Fibroblast of lung (primary cell): ENCODE data around the gene MAP6. TPM values are rescaled to one million over a fixed set of nuclear protein-coding genes. Genes with fewer than 3 reads are reported as not detected.

ENCODE experiments used
- DNase-seq, 2 donors: peaks; one replicate each; pipeline versions ENCODE4 v3.0.0 to v3.0.0-alpha.2; 2010; ENCODE audit warnings: low read depth in 2 of 2
- H2AFZ ChIP-seq: 2 replicates; pipeline ENCODE4 v1.5.1; 2012; ENCODE audit warnings: low read length, control low read depth, inconsistent platforms
- H3K27ac ChIP-seq: 2 replicates; pipeline ENCODE4 v1.5.1; 2011; ENCODE audit warnings: low read length, control low read depth; ENCODE audit not compliant: insufficient read depth
- H3K27me3 ChIP-seq: 2 replicates; pipeline ENCODE4 v1.5.1; 2011; ENCODE audit warnings: mild to moderate bottlenecking, low read length; ENCODE audit not compliant: control insufficient read depth, insufficient read depth
- H3K36me3 ChIP-seq: 2 replicates; pipeline ENCODE4 v1.5.1; 2011; ENCODE audit warnings: low read length; ENCODE audit not compliant: control insufficient read depth, insufficient read depth
- H3K4me1 ChIP-seq: 2 replicates; pipeline ENCODE4 v1.5.1; 2011; ENCODE audit warnings: low read length; ENCODE audit not compliant: control insufficient read depth, insufficient read depth; ENCODE audit errors: extremely low read depth
- H3K4me2 ChIP-seq: 2 replicates; pipeline ENCODE4 v1.5.1; 2011; ENCODE audit warnings: low read length, control low read depth; ENCODE audit not compliant: insufficient read depth; ENCODE audit errors: extremely low read depth
- H3K4me3 ChIP-seq, 4 experiments: fragments of 200-600 bp in 1 of 4; sonication (generic) in 1 of 4; replicated peaks in 1 of 4; 2 replicates each; pipeline ENCODE4 v1.5.1; 2011 to 2016; ENCODE audit warnings: low read length in 4 of 4, low read depth in 3 of 4, mild to moderate bottlenecking in 3 of 4, control low read depth in 2 of 4, inconsistent platforms in 1 of 4, mixed read lengths in 1 of 4; ENCODE audit not compliant: insufficient read depth in 1 of 4; ENCODE audit errors: control extremely low read depth in 1 of 4
- H3K79me2 ChIP-seq: 2 replicates; pipeline ENCODE4 v1.5.1; 2012; ENCODE audit warnings: mild to moderate bottlenecking, low read length, inconsistent platforms; ENCODE audit not compliant: control insufficient read depth, insufficient read depth
- H3K9ac ChIP-seq: 2 replicates; pipeline ENCODE4 v1.5.1; 2011; ENCODE audit warnings: mild to moderate bottlenecking, low read length, control low read depth; ENCODE audit not compliant: insufficient read depth
- H3K9me3 ChIP-seq: 2 replicates; pipeline ENCODE4 v1.5.1; 2012; ENCODE audit warnings: low read depth, low read length; ENCODE audit not compliant: control insufficient read depth, insufficient read depth
- H4K20me1 ChIP-seq: 2 replicates; pipeline ENCODE4 v1.5.1; 2011; ENCODE audit warnings: low read length; ENCODE audit not compliant: control insufficient read depth, insufficient read depth; ENCODE audit errors: extremely low read depth
- EZH2 ChIP-seq: IDR thresholded peaks from 2 replicates; pipeline ENCODE4 v1.5.1; 2012; ENCODE audit warnings: low read length, control low read depth, mild to moderate bottlenecking; ENCODE audit errors: missing control alignments
- polyA plus RNA-seq, 2 donors: library from polyadenylated mRNA; depleted of rRNA in 1 of 2; stranded (reverse) in 1 of 2; unstranded in 1 of 2; fragments of >200 nt; gene quantifications; 2 replicates each; pipeline ENCODE4 v1.2.1, GENCODE V29; 2011 to 2012; ENCODE audit warnings: missing spikeins in 1 of 2
- total RNA-seq: library from RNA; depleted of rRNA; stranded (reverse); fragments of >200 nt; gene quantifications from 2 replicates; pipeline ENCODE4 v1.2.1, GENCODE V29; 2014
- TF ChIP-seq, protein P1 (sequence below), 2 donors: IDR thresholded peaks in 1 of 2; conservative IDR thresholded peaks in 1 of 2; 1 replicate in 1 of 2; 2 replicates in 1 of 2; pipeline ENCODE4 v1.5.1; 2011 to 2012; ENCODE audit warnings: low read length in 2 of 2, control low read depth in 1 of 2, inconsistent platforms in 1 of 2, low read depth in 1 of 2, mild to moderate bottlenecking in 1 of 2

Gene MAP6
- total and polyA plus RNA-seq, 2 donors (not counting 1 experiment from before 2014, with no cell fraction given): 0.17 to 1.0 TPM

DNA sequence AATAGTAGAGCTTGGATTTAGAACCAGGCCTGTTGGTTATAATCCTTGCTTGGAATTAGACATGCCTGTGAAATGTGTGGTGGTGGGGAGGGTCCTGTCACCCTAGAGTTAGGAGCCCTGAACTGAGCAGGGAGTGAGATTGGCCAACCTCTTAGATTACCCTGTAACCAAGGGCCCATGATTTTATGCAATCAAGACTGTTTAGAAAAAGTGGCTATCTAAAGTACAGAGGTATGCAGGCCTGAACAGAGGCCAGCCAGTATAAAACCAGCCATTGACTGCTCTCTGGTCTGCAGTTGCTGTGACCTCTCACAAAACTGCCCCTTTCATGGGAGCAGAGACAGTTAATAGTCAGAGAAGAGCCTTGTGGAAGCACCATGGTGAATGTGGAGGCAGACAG is 70.6 kb downstream of the MAP6 start:
- TF ChIP-seq, protein P1, sequence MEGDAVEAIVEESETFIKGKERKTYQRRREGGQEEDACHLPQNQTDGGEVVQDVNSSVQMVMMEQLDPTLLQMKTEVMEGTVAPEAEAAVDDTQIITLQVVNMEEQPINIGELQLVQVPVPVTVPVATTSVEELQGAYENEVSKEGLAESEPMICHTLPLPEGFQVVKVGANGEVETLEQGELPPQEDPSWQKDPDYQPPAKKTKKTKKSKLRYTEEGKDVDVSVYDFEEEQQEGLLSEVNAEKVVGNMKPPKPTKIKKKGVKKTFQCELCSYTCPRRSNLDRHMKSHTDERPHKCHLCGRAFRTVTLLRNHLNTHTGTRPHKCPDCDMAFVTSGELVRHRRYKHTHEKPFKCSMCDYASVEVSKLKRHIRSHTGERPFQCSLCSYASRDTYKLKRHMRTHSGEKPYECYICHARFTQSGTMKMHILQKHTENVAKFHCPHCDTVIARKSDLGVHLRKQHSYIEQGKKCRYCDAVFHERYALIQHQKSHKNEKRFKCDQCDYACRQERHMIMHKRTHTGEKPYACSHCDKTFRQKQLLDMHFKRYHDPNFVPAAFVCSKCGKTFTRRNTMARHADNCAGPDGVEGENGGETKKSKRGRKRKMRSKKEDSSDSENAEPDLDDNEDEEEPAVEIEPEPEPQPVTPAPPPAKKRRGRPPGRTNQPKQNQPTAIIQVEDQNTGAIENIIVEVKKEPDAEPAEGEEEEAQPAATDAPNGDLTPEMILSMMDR (conservative IDR thresholded peaks at IDR 0.05 in 1 of 2, IDR thresholded peaks at IDR 0.05 in 1 of 2; ENCODE audit: low read depth in 1 of 2, low read length in 2 of 2): no peak
- TF ChIP-seq EZH2: no peak
- no peak overlapping the region for H3K4me2 ChIP-seq
- H3K9me3 ChIP-seq: no peaks in the 10 kb centered on the region
- no peaks in the 10 kb centered on the region for H3K36me3 ChIP-seq
- no peaks in the 10 kb centered on the region for H4K20me1 ChIP-seq
- H3K4me1 ChIP-seq: peaks cover 5% of the 10 kb centered on the region
- no peak overlapping the region for H3K27ac ChIP-seq
- H2AFZ ChIP-seq: no peak overlapping the region
- H3K4me3 ChIP-seq: no peak overlapping the region
- H3K79me2 ChIP-seq: no peaks in the 10 kb centered on the region
- no peak overlapping the region for H3K9ac ChIP-seq
- no peak for DNase-seq
- peaks cover 11% of the 10 kb centered on the region for H3K27me3 ChIP-seq

DNA sequence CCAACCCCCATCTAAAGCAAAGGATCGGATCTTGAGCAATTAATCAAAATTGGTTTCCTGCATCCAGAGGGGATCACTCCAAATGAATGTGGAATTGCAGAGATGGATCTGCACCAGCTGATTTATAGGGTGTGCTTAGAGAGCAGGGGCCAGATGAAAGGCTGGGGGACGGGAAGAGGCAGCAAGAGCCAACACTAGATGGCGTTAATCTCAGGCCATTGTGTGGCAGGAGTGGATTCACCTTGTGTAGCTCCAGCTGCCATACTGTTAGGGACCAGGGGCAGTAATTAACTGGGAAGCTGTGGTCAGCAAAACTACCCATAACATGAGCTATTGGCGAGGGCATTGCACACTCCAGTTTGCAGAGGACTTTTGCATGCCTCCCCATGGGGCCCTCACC is 71.2 kb downstream of the MAP6 start:
- no peaks in the 10 kb centered on the region for H3K36me3 ChIP-seq
- no peak for DNase-seq

DNA sequence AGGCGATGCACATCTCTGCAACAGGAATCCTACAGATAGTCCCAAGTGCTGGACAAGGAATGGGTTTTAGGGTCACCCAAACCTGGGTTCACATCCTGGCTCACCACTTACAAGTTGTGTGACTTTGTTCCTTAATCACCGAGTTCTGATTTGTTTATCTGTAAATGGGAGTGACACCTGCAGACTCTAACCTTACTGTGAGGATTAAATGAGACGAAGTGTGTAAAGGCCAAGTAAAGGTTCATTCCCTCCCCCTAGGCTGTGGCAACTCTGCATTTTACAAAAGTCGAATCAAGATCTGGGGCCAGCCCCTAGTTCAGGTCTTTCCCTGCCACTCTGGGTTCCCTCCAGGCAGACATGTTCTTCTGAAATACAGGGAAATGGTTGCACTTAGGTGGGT is 71.9 kb downstream of the MAP6 start:
- no peak overlapping the region for H3K27ac ChIP-seq
- no peak for DNase-seq
- H3K9me3 ChIP-seq: no peaks in the 10 kb centered on the region
- H3K27me3 ChIP-seq: peaks cover 15% of the 10 kb centered on the region
- no peak overlapping the region for H2AFZ ChIP-seq
- H3K4me2 ChIP-seq: no peak overlapping the region
- H3K4me3 ChIP-seq: no peak overlapping the region
- no peak overlapping the region for H3K9ac ChIP-seq
- no peaks in the 10 kb centered on the region for H4K20me1 ChIP-seq
- TF ChIP-seq, protein P1 (conservative IDR thresholded peaks at IDR 0.05 in 1 of 2, IDR thresholded peaks at IDR 0.05 in 1 of 2; ENCODE audit: low read depth in 1 of 2, low read length in 2 of 2): no peak
- H3K36me3 ChIP-seq: no peaks in the 10 kb centered on the region
- H3K4me1 ChIP-seq: no peaks in the 10 kb centered on the region
- no peaks in the 10 kb centered on the region for H3K79me2 ChIP-seq

More for the DNA sequence above, 71.2 kb downstream of the MAP6 start:
- Histone ChIP-seq H3K27ac (no peak overlapping the region), H3K79me2 (no peaks in the 10 kb centered on the region), H3K4me1 (no peaks in the 10 kb centered on the region), H3K9me3 (no peaks in the 10 kb centered on the region), H3K4me2 (no peak overlapping the region), H4K20me1 (no peaks in the 10 kb centered on the region), H3K27me3 (peaks cover 15% of the 10 kb centered on the region), H2AFZ (no peak overlapping the region), H3K9ac (no peak overlapping the region), H3K4me3 (no peak overlapping the region)
- TF ChIP-seq EZH2: no peak
- TF ChIP-seq, protein P1 (conservative IDR thresholded peaks at IDR 0.05 in 1 of 2, IDR thresholded peaks at IDR 0.05 in 1 of 2; ENCODE audit: low read depth in 1 of 2, low read length in 2 of 2): peak; percentile 15 to 71
